Measurements from ENCODE around the gene PLA2G1B.

GRCh38 chr12:120337730-120338129, 10.2 kb upstream of the PLA2G1B start:
- no peak for TF ChIP-seq CTCF (IDR thresholded peaks at IDR 0.05)
- TF ChIP-seq POLR2AphosphoS5 (IDR thresholded peaks at IDR 0.05): no peak

All from sigmoid colon (tissue), 4 donors.